ENCODE measurements around the gene COL4A2. TPM values are rescaled to one million over a fixed set of nuclear protein-coding genes. Genes with fewer than 3 reads are reported as not detected.

COL4A2 gene
- total RNA-seq, 1 experiment from 2014 or later, result 1.6 TPM

DNA sequence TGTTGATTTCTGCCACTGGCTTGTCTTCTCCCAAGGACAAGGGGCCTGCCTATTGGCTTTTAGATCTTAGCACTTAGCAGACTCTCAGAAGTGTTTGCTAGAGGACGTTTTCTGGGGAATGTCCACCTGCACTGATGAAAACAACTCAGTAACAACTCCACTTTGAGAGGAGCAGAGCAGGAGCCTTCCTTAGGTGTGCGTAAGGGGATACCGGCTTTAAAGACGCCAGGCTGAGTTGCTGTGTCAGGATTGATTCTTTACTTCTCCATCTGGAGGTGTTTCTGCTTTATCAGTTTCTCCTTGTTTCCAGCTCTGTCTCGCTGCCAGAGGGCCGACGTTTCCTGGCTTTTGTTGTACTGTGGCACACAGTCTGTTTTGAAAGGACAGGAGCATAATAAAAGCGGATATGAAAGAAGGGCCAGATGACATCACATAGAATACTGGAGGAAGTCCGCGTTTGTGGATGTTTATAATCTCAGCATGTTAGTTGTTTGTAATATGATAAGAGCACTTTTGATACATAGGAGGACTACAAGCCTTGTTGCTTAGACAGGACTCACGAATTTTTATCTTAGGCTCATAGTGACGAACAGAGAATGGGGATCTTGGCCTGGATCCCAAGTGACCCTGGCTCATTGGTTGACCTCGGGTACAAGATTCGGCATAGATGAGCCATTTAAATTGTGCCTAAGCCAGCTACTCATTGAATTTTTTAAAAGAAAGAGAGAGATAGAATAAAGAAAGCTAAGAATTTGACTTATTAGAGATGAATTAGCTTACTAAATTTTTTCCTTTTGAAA is 34.6 kb downstream of the COL4A2 start:
- BruUV-seq (replicated peaks), result no TSS peak
- Histone ChIP-seq H3K27ac (ENCODE audit: low read depth, low read length) (no peak overlapping the region), H3K9ac (ENCODE audit: low read length) (no peak overlapping the region), H3K36me3 (ENCODE audit: control insufficient read depth in 1 of 2, insufficient read depth in 2 of 2, low read length in 2 of 2) (no peaks in the 10 kb centered on the region), H4K20me1 (ENCODE audit: insufficient read depth) (no peaks in the 10 kb centered on the region), H3K27me3 (ENCODE audit: insufficient read depth, low read length) (peaks cover 6% of the 10 kb centered on the region; the same call in 1 of the 2 replicates), H2AFZ (ENCODE audit: low read depth, low read length, poor library complexity, severe bottlenecking) (no peak overlapping the region), H3K9me2 (ENCODE audit: insufficient read depth) (no peaks in the 10 kb centered on the region), H3K4me3 (replicated peaks in 1 of 2; ENCODE audit: low read depth in 1 of 2, low read length in 2 of 2) (no peak overlapping the region), H3K9me3 (ENCODE audit: control insufficient read depth in 1 of 2, insufficient read depth in 1 of 2, low read depth in 1 of 2, low read length in 2 of 2) (no peaks in the 10 kb centered on the region), H3K4me1 (ENCODE audit: control insufficient read depth in 1 of 2, insufficient read depth in 2 of 2, low read length in 2 of 2) (peaks cover 10 to 20% of the 10 kb centered on the region in 2 experiments; a peak in 3 of 4 replicates), H3K79me2 (ENCODE audit: insufficient read depth, low read length) (no peaks in the 10 kb centered on the region), H3K4me2 (ENCODE audit: low read length) (no peak overlapping the region)
- POLR2A ChIA-PET, result no interaction called here
- intact Hi-C loops (cut with micrococcal nuclease), result no loop called here
- ATAC-seq, result no peak
- RAD21 ChIA-PET (ENCODE audit: low non-redundant PET in 1 of 2, low total read pairs in 2 of 2, uncharacterized antibody in 2 of 2, unreplicated experiment in 2 of 2), result no interaction called here
- no peak for DNase-seq (ENCODE audit: low read depth, low spot score)
- CTCF ChIA-PET, result no interaction called here
- TF ChIP-seq, protein P1, sequence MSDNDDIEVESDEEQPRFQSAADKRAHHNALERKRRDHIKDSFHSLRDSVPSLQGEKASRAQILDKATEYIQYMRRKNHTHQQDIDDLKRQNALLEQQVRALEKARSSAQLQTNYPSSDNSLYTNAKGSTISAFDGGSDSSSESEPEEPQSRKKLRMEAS (IDR thresholded peaks at IDR 0.05), result no peak
- TF ChIP-seq CBX3 (IDR thresholded peaks at IDR 0.05; ENCODE audit: low read depth) (no peak), TCF7L2 (IDR thresholded peaks at IDR 0.05; ENCODE audit: borderline replicate concordance, extremely low read depth, insufficient read depth, insufficient read length) (no peak), ZNF274 (IDR thresholded peaks at IDR 0.05; ENCODE audit: low read depth, low read length) (no peak), POLR2AphosphoS5 (IDR thresholded peaks at IDR 0.05; ENCODE audit: low read depth, low read length) (no peak), JUND (IDR thresholded peaks at IDR 0.05) (no peak), ELF1 (IDR thresholded peaks at IDR 0.05; ENCODE audit: borderline replicate concordance, low read depth) (no peak), YY1 (IDR thresholded peaks at IDR 0.05; ENCODE audit: extremely low read depth, insufficient replicate concordance, low read depth, low read length) (no peak), FOSL1 (IDR thresholded peaks at IDR 0.05; ENCODE audit: low read depth) (no peak), SRF (IDR thresholded peaks at IDR 0.05; ENCODE audit: low read depth) (no peak)
- TF ChIP-seq, protein P2, sequence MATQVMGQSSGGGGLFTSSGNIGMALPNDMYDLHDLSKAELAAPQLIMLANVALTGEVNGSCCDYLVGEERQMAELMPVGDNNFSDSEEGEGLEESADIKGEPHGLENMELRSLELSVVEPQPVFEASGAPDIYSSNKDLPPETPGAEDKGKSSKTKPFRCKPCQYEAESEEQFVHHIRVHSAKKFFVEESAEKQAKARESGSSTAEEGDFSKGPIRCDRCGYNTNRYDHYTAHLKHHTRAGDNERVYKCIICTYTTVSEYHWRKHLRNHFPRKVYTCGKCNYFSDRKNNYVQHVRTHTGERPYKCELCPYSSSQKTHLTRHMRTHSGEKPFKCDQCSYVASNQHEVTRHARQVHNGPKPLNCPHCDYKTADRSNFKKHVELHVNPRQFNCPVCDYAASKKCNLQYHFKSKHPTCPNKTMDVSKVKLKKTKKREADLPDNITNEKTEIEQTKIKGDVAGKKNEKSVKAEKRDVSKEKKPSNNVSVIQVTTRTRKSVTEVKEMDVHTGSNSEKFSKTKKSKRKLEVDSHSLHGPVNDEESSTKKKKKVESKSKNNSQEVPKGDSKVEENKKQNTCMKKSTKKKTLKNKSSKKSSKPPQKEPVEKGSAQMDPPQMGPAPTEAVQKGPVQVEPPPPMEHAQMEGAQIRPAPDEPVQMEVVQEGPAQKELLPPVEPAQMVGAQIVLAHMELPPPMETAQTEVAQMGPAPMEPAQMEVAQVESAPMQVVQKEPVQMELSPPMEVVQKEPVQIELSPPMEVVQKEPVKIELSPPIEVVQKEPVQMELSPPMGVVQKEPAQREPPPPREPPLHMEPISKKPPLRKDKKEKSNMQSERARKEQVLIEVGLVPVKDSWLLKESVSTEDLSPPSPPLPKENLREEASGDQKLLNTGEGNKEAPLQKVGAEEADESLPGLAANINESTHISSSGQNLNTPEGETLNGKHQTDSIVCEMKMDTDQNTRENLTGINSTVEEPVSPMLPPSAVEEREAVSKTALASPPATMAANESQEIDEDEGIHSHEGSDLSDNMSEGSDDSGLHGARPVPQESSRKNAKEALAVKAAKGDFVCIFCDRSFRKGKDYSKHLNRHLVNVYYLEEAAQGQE (IDR thresholded peaks at IDR 0.05; ENCODE audit: low read depth), result no peak
- TF ChIP-seq, protein P3, sequence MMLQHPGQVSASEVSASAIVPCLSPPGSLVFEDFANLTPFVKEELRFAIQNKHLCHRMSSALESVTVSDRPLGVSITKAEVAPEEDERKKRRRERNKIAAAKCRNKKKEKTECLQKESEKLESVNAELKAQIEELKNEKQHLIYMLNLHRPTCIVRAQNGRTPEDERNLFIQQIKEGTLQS (IDR thresholded peaks at IDR 0.05), result no peak
- TF ChIP-seq, protein P4, sequence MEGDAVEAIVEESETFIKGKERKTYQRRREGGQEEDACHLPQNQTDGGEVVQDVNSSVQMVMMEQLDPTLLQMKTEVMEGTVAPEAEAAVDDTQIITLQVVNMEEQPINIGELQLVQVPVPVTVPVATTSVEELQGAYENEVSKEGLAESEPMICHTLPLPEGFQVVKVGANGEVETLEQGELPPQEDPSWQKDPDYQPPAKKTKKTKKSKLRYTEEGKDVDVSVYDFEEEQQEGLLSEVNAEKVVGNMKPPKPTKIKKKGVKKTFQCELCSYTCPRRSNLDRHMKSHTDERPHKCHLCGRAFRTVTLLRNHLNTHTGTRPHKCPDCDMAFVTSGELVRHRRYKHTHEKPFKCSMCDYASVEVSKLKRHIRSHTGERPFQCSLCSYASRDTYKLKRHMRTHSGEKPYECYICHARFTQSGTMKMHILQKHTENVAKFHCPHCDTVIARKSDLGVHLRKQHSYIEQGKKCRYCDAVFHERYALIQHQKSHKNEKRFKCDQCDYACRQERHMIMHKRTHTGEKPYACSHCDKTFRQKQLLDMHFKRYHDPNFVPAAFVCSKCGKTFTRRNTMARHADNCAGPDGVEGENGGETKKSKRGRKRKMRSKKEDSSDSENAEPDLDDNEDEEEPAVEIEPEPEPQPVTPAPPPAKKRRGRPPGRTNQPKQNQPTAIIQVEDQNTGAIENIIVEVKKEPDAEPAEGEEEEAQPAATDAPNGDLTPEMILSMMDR (IDR thresholded peaks at IDR 0.05 in 2 of 3, conservative IDR thresholded peaks at IDR 0.05 in 1 of 3; ENCODE audit: borderline replicate concordance in 1 of 3, insufficient read depth in 1 of 3, low read depth in 2 of 3, low read length in 2 of 3), result no peak
